Endothelial cell of umbilical vein (primary cell): ENCODE measurements around the gene CKMT1A. TPM values are rescaled to one million over a fixed set of nuclear protein-coding genes. Genes with fewer than 3 reads are reported as not detected.

Source experiments
- BruUV-seq: library from RNA; stranded (reverse); fragments of 400-500 nt; replicated peaks from 2 replicates; lab custom pipeline; 2021; lab: Mats Ljungman, UMichigan
- CTCF ChIA-PET: fragments of 300-600, 350-600 bp; sonication (Branson Sonifier 250); formaldehyde crosslinking; loops from one replicate; lab custom pipeline; 2021; ENCODE audit warnings: antibody characterized with exemption, inconsistent platforms; lab: Charles Lee
- POLR2A ChIA-PET: fragments of 300-600, 350-600 bp; sonication (Branson Sonifier 250); formaldehyde crosslinking; loops from one replicate; lab custom pipeline; 2021; ENCODE audit warnings: antibody characterized with exemption, inconsistent platforms; lab: Charles Lee
- DNase-seq: peaks from one replicate; pipeline ENCODE4 v3.0.0-alpha.2; 2011; ENCODE audit warnings: low read depth, low spot score
- FAIRE-seq: peaks from 2 replicates; lab custom pipeline; 2011; peaks lifted over from hg19 to GRCh38; lab: Jason Lieb, UNC
- H2AFZ ChIP-seq: 2 replicates; pipeline ENCODE4 v1.6.0; 2012; ENCODE audit warnings: low read depth, low read length, control low read depth, inconsistent platforms
- H3K27ac ChIP-seq: 2 replicates; pipeline ENCODE4 v1.5.1; 2011; ENCODE audit warnings: low read depth, mild to moderate bottlenecking, control low read depth, low read length, moderate library complexity; ENCODE audit not compliant: insufficient read depth
- H3K27me3 ChIP-seq, 2 experiments: 2 replicates each; pipeline versions ENCODE4 v1.6.0 to v1.6.1; 2011; ENCODE audit warnings: low read length in 2 of 2, mixed read lengths in 1 of 2; ENCODE audit not compliant: control insufficient read depth in 2 of 2, insufficient read depth in 2 of 2
- H3K36me3 ChIP-seq, 2 experiments: 2 replicates in 1 of 2; 3 replicates in 1 of 2; pipeline ENCODE4 v1.5.1; 2011; ENCODE audit warnings: low read length in 2 of 2, mild to moderate bottlenecking in 1 of 2, moderate library complexity in 1 of 2; ENCODE audit not compliant: control insufficient read depth in 2 of 2, insufficient read depth in 2 of 2; ENCODE audit errors: extremely low read depth in 1 of 2
- H3K4me1 ChIP-seq: 3 replicates; pipeline ENCODE4 v1.5.1; 2011; ENCODE audit warnings: mild to moderate bottlenecking, low read length; ENCODE audit not compliant: control insufficient read depth, insufficient read depth; ENCODE audit errors: extremely low read depth
- H3K4me2 ChIP-seq: 2 replicates; pipeline ENCODE4 v1.6.1; 2011; ENCODE audit warnings: low read length, control low read depth, mixed read lengths; ENCODE audit not compliant: insufficient read depth
- H3K4me3 ChIP-seq, 3 experiments: fragments of 200-600 bp in 1 of 3; sonication (generic), shearing (Covaris generic) in 1 of 3; replicated peaks in 1 of 3; 2 replicates each; pipeline ENCODE4 v1.5.1; 2011 to 2016; ENCODE audit warnings: control low read depth in 3 of 3, low read length in 3 of 3, mild to moderate bottlenecking in 2 of 3, inconsistent platforms in 1 of 3, low read depth in 1 of 3, moderate library complexity in 1 of 3; ENCODE audit not compliant: insufficient read depth in 1 of 3
- H3K79me2 ChIP-seq: 2 replicates; pipeline ENCODE4 v1.6.0; 2012; ENCODE audit warnings: low read length, inconsistent platforms; ENCODE audit not compliant: control insufficient read depth, insufficient read depth
- H3K9ac ChIP-seq: replicated peaks from 2 replicates; pipeline ENCODE3; 2011; ENCODE audit warnings: low read length, control low read depth; ENCODE audit not compliant: insufficient read depth; ENCODE audit errors: extremely low read depth
- H3K9me1 ChIP-seq: replicated peaks from 3 replicates; pipeline ENCODE4 v1.6.0; 2011; ENCODE audit warnings: mild to moderate bottlenecking, low read length; ENCODE audit not compliant: control insufficient read depth, insufficient read depth; ENCODE audit errors: extremely low read depth
- H3K9me3 ChIP-seq: replicated peaks from 2 replicates; pipeline ENCODE4 v1.5.1; 2012; ENCODE audit warnings: low read length, inconsistent platforms; ENCODE audit not compliant: control insufficient read depth, insufficient read depth
- H4K20me1 ChIP-seq: replicated peaks from 2 replicates; pipeline ENCODE3; 2011; ENCODE audit warnings: mild to moderate bottlenecking, low read length; ENCODE audit not compliant: control insufficient read depth, insufficient read depth; ENCODE audit errors: extremely low read depth
- CTCF ChIP-seq, 2 donors: IDR thresholded peaks; 1 replicate in 1 of 2; 2 replicates in 1 of 2; pipeline ENCODE4 v1.5.1; 2011; ENCODE audit warnings: low read length in 2 of 2, mild to moderate bottlenecking in 2 of 2, moderate library complexity in 2 of 2, control low read depth in 1 of 2, inconsistent platforms in 1 of 2, low read depth in 1 of 2; ENCODE audit not compliant: insufficient read depth in 1 of 2; ENCODE audit errors: extremely low read depth in 1 of 2
- EZH2 ChIP-seq: IDR thresholded peaks from 2 replicates; pipeline ENCODE4 v1.6.1; 2012; ENCODE audit warnings: borderline replicate concordance, low read depth, mild to moderate bottlenecking, moderate library complexity, low read length, inconsistent platforms; ENCODE audit not compliant: severe bottlenecking
- FOS ChIP-seq: IDR thresholded peaks from 2 replicates; pipeline ENCODE4 v1.6.1; 2011; ENCODE audit warnings: mild to moderate bottlenecking, low read length, moderate library complexity, borderline replicate concordance; ENCODE audit not compliant: insufficient read depth
- GATA2 ChIP-seq: IDR thresholded peaks from 2 replicates; pipeline ENCODE4 v1.7.0; 2011; ENCODE audit warnings: low read depth, mild to moderate bottlenecking, moderate library complexity, mixed read lengths, low read length; ENCODE audit not compliant: insufficient read length, insufficient read depth
- JUN ChIP-seq: IDR thresholded peaks from 2 replicates; pipeline ENCODE4 v1.6.1; 2011; ENCODE audit warnings: borderline replicate concordance, low read depth; ENCODE audit not compliant: insufficient read length, insufficient read depth
- MAX ChIP-seq: IDR thresholded peaks from 2 replicates; pipeline ENCODE4 v1.6.1; 2011; ENCODE audit not compliant: insufficient read depth, insufficient read length
- MYC ChIP-seq: IDR thresholded peaks from one replicate; pipeline ENCODE4 v1.6.1; 2011; ENCODE audit warnings: mild to moderate bottlenecking, low read depth, low read length
- POLR2A ChIP-seq: IDR thresholded peaks from 2 replicates; pipeline ENCODE4 v1.6.1; 2012; ENCODE audit warnings: low read depth, mild to moderate bottlenecking, control low read depth, low read length
- POLR2AphosphoS5 ChIP-seq: IDR thresholded peaks from 2 replicates; pipeline ENCODE4 v1.6.1; 2012; ENCODE audit warnings: low read depth, mild to moderate bottlenecking, control low read depth, low read length, moderate library complexity; ENCODE audit not compliant: insufficient read depth
- dilution Hi-C: fragments of 300-500 bp; cut with MboI; formaldehyde crosslinking; loops from one replicate; pipeline ENCODE4 v1.15.0; 2019; ENCODE audit warnings: low sequenced_read_pairs; ENCODE audit not compliant: extremely low pct_ligation_motif_present
- intact Hi-C: fragments of 100-400 bp; cut with micrococcal nuclease; formaldehyde crosslinking; loops from one replicate; pipeline ENCODE4 v1.10.0; 2022
- polyA plus RNA-seq, 4 experiments: library from polyadenylated mRNA; depleted of rRNA in 3 of 4; stranded (reverse) in 3 of 4; unstranded in 1 of 4; fragments of >200 nt; gene quantifications; 2 replicates each; pipeline versions ENCODE4 v1.2.1 to v1.2.3, GENCODE V29; 2011 to 2012; ENCODE audit warnings: missing spikeins in 1 of 4
- total RNA-seq: library from RNA; stranded (reverse); gene quantifications from 2 replicates; pipeline ENCODE4 v1.2.3, GENCODE V29; 2021

Gene CKMT1A
- total and polyA plus RNA-seq, 2 donors (not counting 3 experiments of a cell fraction or from before 2014, with no cell fraction given): not detected

GRCh38 chr15:43702174-43702573 lies 8.5 kb downstream of the CKMT1A start:
- no peak overlapping the region for H3K4me2 ChIP-seq
- no peak overlapping the region for H3K4me3 ChIP-seq
- POLR2A ChIA-PET: no interaction called here
- H2AFZ ChIP-seq: no peak overlapping the region
- no peaks in the 10 kb centered on the region for H3K36me3 ChIP-seq
- CTCF ChIA-PET: no interaction called here
- H3K79me2 ChIP-seq: no peaks in the 10 kb centered on the region
- no peaks in the 10 kb centered on the region for H4K20me1 ChIP-seq
- TF ChIP-seq MAX (no peak), POLR2A (no peak), JUN (no peak), POLR2AphosphoS5 (no peak), CTCF (IDR thresholded peaks at IDR 0.05; ENCODE audit: extremely low read depth in 1 of 2, insufficient read depth in 1 of 2, low read depth in 1 of 2, low read length in 2 of 2) (no peak), GATA2 (no peak), MYC (no peak), EZH2 (no peak), FOS (no peak)
- dilution Hi-C loops: no loop called here
- intact Hi-C loops: no loop called here
- H3K9ac ChIP-seq: no peak overlapping the region
- H3K9me3 ChIP-seq: no peaks in the 10 kb centered on the region
- H3K27me3 ChIP-seq: peaks cover 4 to 7% of the 10 kb centered on the region in 2 experiments
- no peak overlapping the region for H3K27ac ChIP-seq
- no peaks in the 10 kb centered on the region for H3K9me1 ChIP-seq
- no TSS peak for BruUV-seq
- no peak for DNase-seq
- no peak for FAIRE-seq
- no peaks in the 10 kb centered on the region for H3K4me1 ChIP-seq
